Activated T-helper 1 cell treated with anti-CD3 and anti-CD28 coated beads, Interleukin-2, amount 50 U/mL, for 16 hours (primary cell): ENCODE data around the gene ERBB4.

Source experiments
- DNase-seq, 2 donors: peaks; one replicate each; pipeline ENCODE4 v3.0.0-alpha.2; 2020; ENCODE audit warnings: low read depth in 1 of 2, low spot score in 1 of 2

Gene ERBB4

GRCh38 chr2:211495339-211495738 lies 1043.3 kb downstream of the ERBB4 start:
- DNase-seq, result no peak

- no peak for DNase-seq
These were observed 1044.1 kb downstream of the ERBB4 start for GRCh38 chr2:211494536-211494935.

- DNase-seq, result no peak
These were observed 1044.5 kb downstream of the ERBB4 start for GRCh38 chr2:211494085-211494484.

GRCh38 chr2:211487733-211488132 lies 1050.9 kb downstream of the ERBB4 start:
- no peak for DNase-seq

- no peak for DNase-seq
These were observed 1059.0 kb downstream of the ERBB4 start for GRCh38 chr2:211479536-211480150.

- DNase-seq, result no peak
These were observed 1060.9 kb downstream of the ERBB4 start for GRCh38 chr2:211477537-211478275.

- no peak for DNase-seq
These were observed 1065.5 kb downstream of the ERBB4 start for GRCh38 chr2:211473116-211473515.

- no peak for DNase-seq
These were observed 1068.9 kb downstream of the ERBB4 start for GRCh38 chr2:211469664-211470059.

- no peak for DNase-seq
These were observed 1069.5 kb downstream of the ERBB4 start for GRCh38 chr2:211468877-211469663.

- no peak for DNase-seq
These were observed 1070.4 kb downstream of the ERBB4 start for GRCh38 chr2:211468217-211468616.

- DNase-seq, result no peak
These were observed 1075.2 kb downstream of the ERBB4 start for GRCh38 chr2:211463397-211463796.

GRCh38 chr2:211458974-211459373 lies 1079.6 kb downstream of the ERBB4 start:
- no peak for DNase-seq

- DNase-seq, result no peak
These were observed 1081.3 kb downstream of the ERBB4 start for GRCh38 chr2:211457325-211457724.

- DNase-seq, result no peak
These were observed 1083.3 kb downstream of the ERBB4 start for GRCh38 chr2:211455216-211455841.

- DNase-seq, result no peak
These were observed 1083.9 kb downstream of the ERBB4 start for GRCh38 chr2:211454679-211455078.

GRCh38 chr2:211453311-211453887 lies 1085.2 kb downstream of the ERBB4 start:
- no peak for DNase-seq

- DNase-seq, result no peak
These were observed 1087.0 kb downstream of the ERBB4 start for GRCh38 chr2:211451642-211452041.

GRCh38 chr2:211449819-211450218 lies 1088.8 kb downstream of the ERBB4 start:
- no peak for DNase-seq

- DNase-seq, result no peak
These were observed 1091.1 kb downstream of the ERBB4 start for GRCh38 chr2:211447548-211447947.

- no peak for DNase-seq
These were observed 1098.5 kb downstream of the ERBB4 start for GRCh38 chr2:211440107-211440506.

GRCh38 chr2:211439011-211439410 lies 1099.6 kb downstream of the ERBB4 start:
- no peak for DNase-seq
